Neural cell (in vitro differentiated cells): ENCODE results near the gene NDUFAF5.

Experiments used
- CTCF ChIP-seq: fragments of 450-650 bp; IDR thresholded peaks from 2 replicates; pipeline ENCODE4 v1.5.1; 2014; ENCODE audit warnings: antibody characterized with exemption, mild to moderate bottlenecking, moderate library complexity; ENCODE audit not compliant: poor library complexity, severe bottlenecking
- EP300 ChIP-seq: fragments of 450-650 bp; conservative IDR thresholded peaks from 2 replicates; pipeline ENCODE4 v1.6.1; 2014; ENCODE audit warnings: antibody characterized with exemption, mild to moderate bottlenecking, moderate library complexity; ENCODE audit not compliant: poor library complexity, severe bottlenecking
- EZH2 ChIP-seq: fragments of 200-600, 300-800 bp; shearing (Covaris generic), sonication (generic); IDR thresholded peaks from 2 replicates; pipeline ENCODE4 v1.6.1; 2014; ENCODE audit warnings: antibody characterized with exemption, low read length, borderline replicate concordance, mild to moderate bottlenecking; ENCODE audit not compliant: insufficient read depth, poor library complexity, severe bottlenecking
- MXI1 ChIP-seq: fragments of 450-650 bp; conservative IDR thresholded peaks from 2 replicates; pipeline ENCODE4 v1.6.1; 2014; ENCODE audit warnings: antibody characterized with exemption, mild to moderate bottlenecking; ENCODE audit not compliant: poor library complexity, severe bottlenecking
- POLR2AphosphoS5 ChIP-seq: IDR thresholded peaks from 2 replicates; pipeline ENCODE4 v1.6.1; 2012
- RAD21 ChIP-seq: fragments of 450-650 bp; conservative IDR thresholded peaks from 2 replicates; pipeline ENCODE4 v1.6.1; 2014; ENCODE audit warnings: antibody characterized with exemption, mild to moderate bottlenecking, moderate library complexity
- REST ChIP-seq: IDR thresholded peaks from 2 replicates; pipeline ENCODE4 v1.6.1; 2012; ENCODE audit warnings: borderline replicate concordance
- SMC3 ChIP-seq: fragments of 450-650 bp; conservative IDR thresholded peaks from 2 replicates; pipeline ENCODE4 v1.6.1; 2014; ENCODE audit warnings: antibody characterized with exemption, mild to moderate bottlenecking, moderate library complexity; ENCODE audit not compliant: poor library complexity
- TAF1 ChIP-seq: IDR thresholded peaks from 2 replicates; pipeline ENCODE4 v1.6.1; 2012; ENCODE audit warnings: low read depth

- TF ChIP-seq EP300 (no peak), MXI1 (no peak), CTCF (no peak), POLR2AphosphoS5 (no peak), TAF1 (no peak), EZH2 (no peak), RAD21 (no peak), SMC3 (no peak), REST (no peak)
Observed at GRCh38 chr20:13765868-13766416, 18.9 kb upstream of the NDUFAF5 start.
